Stimulated activated CD4-positive, alpha-beta T cell treated with anti-CD3 and anti-CD28 coated beads, Interleukin-12 subunit alpha, Interleukin-12 subunit beta, amount 100 ng/mL, for 48 hours (primary cell): ENCODE measurements around the gene GPR37.

Source experiments
- DNase-seq, 3 donors: peaks; one replicate each; pipeline ENCODE4 v3.0.0-alpha.2; 2020; ENCODE audit warnings: low read depth in 2 of 3, low spot score in 1 of 3

GPR37 gene

DNA sequence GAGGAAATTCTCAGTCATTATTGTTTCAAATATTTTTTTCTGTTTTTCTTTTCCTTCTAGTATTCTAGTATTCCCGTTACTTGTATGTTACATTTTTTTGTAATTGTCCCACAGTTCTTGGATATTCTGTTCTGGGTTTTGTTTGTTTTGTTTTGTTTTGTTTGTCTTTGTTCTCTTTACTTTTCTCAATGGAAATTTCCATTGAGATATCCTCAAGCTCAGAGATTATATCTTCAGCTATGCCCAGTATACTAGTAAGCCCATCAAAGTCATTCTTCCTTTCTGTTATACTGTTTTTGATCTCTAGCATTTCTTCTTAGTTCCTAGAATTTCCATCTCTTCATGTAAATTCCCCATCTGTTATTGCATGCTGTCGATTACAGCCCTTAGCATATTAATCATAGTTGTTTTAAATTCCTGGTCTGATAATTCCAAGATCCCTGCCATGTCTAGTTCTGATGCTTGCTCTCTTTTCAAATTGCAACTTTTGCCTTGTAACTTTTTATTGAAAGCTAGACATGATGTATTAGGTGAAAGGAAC is 27.8 kb downstream of the GPR37 start:
- DNase-seq: no peak

DNA sequence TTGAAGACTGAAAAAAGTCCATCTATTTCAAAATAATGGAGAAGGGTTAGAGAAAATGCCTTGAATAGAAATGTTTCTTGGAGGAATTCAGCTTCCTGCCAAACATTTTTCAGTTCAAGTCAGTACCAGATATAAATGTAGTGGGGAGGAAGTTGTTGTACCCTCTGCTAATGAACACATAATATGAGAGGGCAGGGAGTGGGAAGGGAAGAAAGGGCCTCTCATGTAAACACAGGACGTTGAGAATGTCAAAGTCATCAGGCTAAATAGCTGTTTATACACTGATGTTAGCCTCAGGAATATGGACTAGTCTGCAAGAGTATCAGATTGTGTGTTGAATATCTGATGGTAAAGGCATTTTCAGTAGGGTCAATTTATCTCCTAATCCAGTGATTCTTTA is 37.0 kb downstream of the GPR37 start:
- no peak for DNase-seq

DNA sequence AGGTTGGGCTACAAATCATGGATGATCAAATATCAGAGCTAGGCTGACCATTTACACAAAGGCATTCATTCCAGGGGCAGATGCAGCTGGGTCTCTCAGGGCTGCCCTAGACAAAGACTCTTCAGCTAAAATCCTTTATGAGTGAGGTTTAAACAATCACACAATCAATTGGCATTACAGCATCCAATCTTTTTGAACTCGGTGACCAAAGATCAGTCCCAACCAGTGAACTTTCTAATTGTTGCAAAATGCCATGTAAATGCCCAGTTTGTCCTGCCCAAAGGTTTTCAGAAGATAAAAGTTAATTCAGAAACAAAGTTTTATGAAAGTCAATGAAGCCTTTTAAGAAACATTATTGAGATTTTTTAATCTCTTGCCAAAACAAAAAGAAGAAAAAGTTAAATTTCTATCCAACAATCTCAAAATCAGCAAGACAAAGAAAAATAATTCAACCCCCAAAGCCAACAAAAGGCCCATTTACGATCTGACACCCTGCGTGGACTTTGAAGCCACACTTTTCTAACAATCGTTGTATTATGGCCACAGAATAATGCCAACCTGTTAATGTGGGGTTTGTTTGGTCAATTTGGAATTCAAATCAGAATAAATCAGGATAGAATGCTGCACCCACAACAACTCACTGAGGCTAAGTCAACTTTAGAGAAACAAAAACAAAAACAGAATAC is 40.9 kb downstream of the GPR37 start:
- no peak for DNase-seq

DNA sequence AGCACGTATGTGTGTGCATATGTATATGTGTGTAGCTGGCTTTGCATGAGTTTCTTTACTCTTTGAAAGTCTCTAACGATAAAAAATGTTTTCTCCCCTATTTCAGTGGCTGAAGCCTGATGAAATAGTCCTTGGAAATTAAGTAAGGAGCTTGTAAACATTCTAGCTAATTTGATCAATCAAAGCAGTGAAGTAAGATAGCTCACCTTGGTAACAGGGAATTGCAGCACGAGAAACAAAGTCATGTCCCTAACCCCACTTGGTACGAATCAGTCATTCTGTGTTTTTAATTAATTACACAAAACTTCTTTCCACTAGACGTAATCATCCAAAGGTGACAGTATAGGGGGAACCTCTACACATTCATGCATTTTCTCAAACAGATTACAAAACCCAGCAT is 41.5 kb downstream of the GPR37 start:
- no peak for DNase-seq

DNA sequence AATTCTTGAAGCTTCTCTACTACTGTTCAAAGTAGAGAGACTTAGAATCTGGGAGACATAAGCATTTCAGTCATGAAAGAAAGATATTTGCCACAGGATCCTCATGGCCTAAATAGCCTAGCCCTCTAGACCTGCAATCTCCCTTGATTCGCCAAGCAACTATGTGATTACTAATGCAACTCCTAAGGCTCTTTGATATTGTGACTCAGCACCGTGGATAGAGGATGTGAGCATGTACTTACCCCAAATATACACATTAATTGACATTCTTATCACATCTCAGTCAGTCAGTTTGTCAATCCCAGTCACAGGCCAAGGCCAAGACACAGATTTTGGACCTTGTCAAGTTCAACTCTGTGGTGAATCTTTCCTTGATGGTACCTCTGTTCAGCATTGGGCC is 42.6 kb downstream of the GPR37 start:
- no peak for DNase-seq

DNA sequence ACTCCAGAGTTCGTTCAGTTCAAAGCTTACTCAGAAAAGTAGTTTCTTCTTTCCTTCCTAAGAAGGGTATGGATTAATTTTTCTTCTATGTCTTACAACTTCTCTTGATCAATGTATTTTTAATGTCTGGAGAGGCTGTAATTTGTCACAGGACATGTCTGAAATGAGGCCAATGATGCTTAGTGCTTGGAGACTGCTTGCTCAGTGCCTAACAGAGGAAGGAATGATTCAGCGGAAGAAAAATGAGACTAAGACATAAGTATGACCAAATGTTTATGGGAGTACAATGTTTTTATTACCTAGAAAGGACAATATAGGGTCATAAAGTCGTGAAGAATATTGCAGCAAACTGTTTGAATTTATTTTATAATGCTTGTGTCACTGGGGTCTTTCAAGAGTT is 43.3 kb downstream of the GPR37 start:
- no peak for DNase-seq

DNA sequence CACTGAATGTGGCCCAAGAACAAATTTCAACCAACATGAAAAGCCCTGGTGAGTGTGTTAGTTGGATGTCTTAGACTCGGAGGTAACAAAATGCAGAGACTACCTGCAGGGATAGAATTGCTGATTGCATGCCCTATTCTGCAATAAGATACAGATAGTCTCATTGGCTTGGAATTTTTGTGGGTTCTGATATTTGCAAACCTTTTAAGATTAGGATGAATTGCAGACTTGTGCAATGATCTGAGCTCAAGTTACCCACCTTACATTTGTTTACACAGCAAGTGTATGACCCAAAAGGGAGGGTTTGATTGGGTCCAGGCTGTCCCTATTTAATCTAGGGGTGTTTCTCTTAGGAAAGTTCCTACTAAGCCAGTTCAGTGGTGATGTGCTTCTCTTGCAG is 45.4 kb downstream of the GPR37 start:
- DNase-seq: no peak

DNA sequence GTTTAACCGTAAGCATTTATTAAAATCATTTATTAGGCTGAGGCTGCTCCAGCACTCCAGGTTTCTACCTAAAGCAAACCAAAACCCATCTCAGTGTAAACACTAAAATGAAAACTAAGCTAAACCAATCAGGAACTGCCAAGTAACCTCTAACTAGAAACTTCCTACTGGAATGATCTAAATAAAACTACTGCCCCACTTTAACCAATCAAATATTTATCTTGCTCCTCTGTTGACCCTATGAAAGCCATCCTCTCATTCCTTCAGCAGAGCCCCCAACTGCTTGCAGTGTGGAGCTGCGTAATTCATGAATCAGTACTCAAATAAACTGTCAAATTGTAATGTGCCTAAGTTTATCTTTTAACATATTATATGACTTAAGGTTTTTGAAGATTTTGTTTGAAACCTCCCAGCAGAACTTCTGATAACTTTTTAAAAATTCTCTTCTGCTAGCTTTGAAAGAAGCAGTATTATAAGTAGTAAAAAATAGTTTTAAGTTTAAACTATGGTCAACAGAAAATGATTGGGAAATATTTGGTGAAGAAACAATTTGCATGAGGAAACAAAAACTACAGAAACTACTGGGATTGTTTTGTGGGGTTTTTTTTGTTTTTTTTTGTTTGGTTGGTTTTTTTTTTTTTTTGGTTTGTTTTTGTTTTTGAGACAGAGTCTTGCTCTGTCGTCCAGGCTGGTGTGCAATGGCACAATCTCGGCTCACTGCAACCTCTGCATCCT is 47.4 kb downstream of the GPR37 start:
- no peak for DNase-seq

DNA sequence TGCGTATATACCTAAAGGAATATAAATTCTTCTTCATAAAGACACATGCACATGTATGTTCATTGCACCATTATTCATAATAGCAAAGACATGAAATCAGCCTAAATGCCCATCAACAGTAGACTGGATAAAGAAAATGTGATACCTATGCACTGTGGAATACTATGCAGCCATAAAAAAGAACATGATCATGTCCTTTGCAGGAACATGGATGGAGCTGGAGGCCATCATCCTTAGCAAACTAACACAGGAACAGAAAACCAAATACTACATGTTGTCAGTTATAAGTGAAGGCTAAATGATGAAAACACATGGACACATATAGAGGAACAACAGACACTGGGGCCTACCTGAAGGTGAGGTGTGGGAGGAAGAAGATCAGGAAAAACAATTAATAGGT is 48.7 kb downstream of the GPR37 start:
- DNase-seq: no peak

DNA sequence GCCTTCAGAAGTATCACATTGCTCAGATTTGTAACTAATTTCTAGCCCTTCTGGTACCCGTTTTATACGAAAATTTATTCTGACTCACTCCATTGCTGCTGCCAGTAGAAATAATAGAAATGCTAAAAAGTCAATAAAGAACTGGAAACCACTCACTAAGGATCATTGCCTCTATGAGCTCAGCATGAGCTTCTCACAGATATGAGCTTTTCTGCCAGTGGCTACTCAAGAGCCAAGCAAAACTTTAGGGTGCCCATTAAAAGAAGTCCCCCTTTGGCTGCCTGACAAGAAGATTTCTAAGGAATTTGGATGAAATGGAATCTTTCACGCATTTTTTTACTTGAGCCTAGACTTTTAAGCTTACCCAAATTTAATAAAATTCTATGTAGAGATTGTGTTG is 52.5 kb downstream of the GPR37 start:
- no peak for DNase-seq

DNA sequence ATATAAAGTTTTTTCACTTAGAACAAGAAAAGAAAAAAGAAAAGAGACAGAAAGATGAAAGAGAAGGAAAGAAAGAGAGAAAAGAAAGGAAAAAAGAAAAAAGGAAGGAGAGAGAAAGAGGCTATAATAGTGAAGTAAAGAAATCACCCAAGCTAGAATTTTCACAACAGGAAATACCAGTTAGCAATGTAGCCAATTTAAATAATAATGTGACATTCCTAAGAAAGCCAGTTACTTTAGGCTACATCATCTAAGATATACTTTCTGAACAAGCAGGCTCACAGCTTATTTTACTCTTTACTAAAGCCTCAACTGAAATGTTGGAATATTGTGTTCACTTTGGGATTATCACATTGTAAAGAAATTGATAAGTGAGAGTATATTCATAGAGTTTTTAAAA is 53.6 kb downstream of the GPR37 start:
- no peak for DNase-seq

DNA sequence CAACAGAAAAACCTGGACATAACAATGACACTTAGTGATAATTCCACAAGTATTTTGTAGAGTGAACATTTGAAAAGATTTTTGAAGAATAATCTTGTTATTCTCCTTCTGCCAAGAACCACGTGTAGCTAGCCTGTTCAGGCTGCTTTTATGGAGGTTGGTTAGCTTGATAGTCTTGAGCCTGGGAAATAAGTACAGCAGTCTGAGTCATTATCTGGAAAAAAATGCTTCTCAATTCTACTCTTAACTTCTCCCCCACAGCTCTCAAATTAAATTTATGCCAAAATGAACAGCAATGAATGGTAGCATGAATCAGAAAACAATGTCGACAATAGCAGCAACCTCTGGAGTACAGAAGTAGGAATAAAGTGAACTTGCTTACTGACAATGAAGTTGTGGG is 63.2 kb downstream of the GPR37 start:
- DNase-seq: no peak

DNA sequence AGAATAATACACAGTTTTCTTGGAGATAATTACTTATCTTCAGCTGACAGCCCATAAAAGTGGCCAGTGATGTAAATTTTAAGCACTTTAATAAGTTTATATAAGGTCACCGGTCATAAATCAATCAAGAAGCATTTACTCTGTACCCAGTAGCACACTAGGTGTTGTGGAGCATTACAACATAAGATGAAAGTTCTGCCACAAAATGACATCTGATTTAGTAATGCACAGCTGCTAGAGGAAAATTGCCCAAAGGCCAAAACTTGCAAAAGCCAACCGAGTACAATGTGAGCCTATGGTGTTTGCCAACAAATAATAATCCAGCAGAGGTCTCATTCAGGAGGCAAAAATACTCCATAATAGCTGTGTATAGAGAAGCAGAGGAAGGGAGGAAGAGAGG is 63.6 kb downstream of the GPR37 start:
- DNase-seq: no peak

DNA sequence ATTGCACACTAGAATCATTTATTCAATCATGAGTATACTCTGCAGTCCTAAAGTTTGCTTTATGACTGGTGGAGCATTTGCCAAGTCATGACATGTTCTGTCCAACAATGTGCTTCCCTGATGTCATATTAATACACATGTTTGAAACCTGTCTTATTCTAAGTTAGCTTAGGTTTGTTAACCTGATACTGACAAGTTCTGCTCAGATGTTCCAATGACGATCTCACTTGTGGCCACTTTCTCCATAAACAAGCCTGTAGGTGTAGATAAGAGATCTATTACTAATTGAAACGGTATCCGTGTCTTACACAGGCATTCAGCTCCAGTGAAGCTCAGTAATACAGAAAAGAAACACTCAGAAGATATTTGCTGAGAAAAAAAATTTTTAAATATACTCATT is 64.9 kb downstream of the GPR37 start:
- DNase-seq: no peak

DNA sequence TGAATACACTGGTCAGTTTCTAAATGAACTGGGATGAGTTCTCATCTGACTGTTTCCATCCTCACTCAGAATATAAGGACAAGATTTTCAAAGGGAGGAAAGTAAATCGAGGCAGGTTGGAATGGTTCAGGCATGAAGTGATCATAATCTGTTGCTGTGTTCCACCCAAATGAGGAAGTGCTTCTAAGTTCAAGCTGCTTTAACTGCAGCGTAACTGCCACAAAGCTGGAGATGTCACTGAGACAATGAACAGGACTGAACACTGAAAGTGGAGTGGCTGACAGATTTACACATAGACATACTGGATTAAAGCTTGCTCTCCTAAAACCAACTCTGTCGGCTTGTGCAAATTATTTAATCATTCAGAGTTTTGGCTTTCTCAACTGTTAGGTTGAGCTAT is 66.6 kb downstream of the GPR37 start:
- DNase-seq: no peak

DNA sequence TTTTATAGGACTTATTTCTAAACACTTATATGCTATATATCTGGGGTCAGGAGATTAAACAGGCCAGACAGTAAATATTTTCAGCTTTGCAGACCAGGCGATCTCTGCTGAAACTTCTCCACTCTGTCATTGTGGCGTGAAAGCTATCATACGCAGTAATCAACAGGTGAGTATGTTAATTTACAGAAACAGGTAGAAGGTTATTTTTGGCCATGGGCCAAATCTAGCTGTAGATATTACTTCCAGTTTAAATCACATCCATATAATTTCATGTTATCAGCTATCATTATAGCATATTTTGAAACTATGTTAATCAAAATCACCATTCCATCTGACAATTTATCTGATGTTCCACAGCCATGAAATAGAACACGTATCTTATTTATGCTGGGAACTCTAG is 67.8 kb downstream of the GPR37 start:
- no peak for DNase-seq
